HEK293 (cell line): Measurements from ENCODE around the gene GALNT6.

Source experiments
- ATF2 ChIP-seq: fragments of 450-650 bp; formaldehyde crosslinking; IDR thresholded peaks from 2 replicates; pipeline ENCODE4 v1.5.1; 2016; ENCODE audit warnings: missing biosample characterization, missing genetic modification characterization, low read depth
- CTCF ChIP-seq: fragments of 450-650 bp; formaldehyde crosslinking; IDR thresholded peaks from 2 replicates; pipeline ENCODE4 v1.5.1; 2016; ENCODE audit warnings: missing biosample characterization, missing genetic modification characterization
- ZEB2 ChIP-seq: fragments of 450-650 bp; formaldehyde crosslinking; IDR thresholded peaks from 2 replicates; pipeline ENCODE4 v1.5.1; 2016; ENCODE audit warnings: missing biosample characterization, missing genetic modification characterization
- ZNF2 ChIP-seq: fragments of 450-650 bp; formaldehyde crosslinking; IDR thresholded peaks from 2 replicates; pipeline ENCODE4 v1.5.1; 2016; ENCODE audit warnings: missing biosample characterization, missing genetic modification characterization
- ZNF488 ChIP-seq: fragments of 450-650 bp; formaldehyde crosslinking; IDR thresholded peaks from 2 replicates; pipeline ENCODE4 v1.5.1; 2016; ENCODE audit warnings: missing biosample characterization, missing genetic modification characterization
- ZNF626 ChIP-seq: fragments of 450-650 bp; sonication (Bioruptor Pico); formaldehyde crosslinking; IDR thresholded peaks from 2 replicates; pipeline ENCODE4 v1.5.1; 2018; ENCODE audit warnings: missing biosample characterization, missing genetic modification characterization, inconsistent platforms

GRCh38 chr12:51403681-51404136, 12.5 kb upstream of the GALNT6 start:
- TF ChIP-seq ATF2 (no peak), ZEB2 (tag by site-specific recombination) (no peak), ZNF2 (tag by site-specific recombination) (no peak), CTCF (tag by site-specific recombination) (no peak), ZNF626 (tag by site-specific recombination) (no peak), ZNF488 (tag by site-specific recombination) (no peak)
